Kidney capillary endothelial cell (primary cell): ENCODE results near the gene MIEF2.
"Not testable (repeated sequence)": the region's sequence is repeated elsewhere in the genome, so short reads cannot be mapped to it uniquely, and the experiment has no call there.

ENCODE experiments used
- DNase-seq: peaks from one replicate; pipeline ENCODE4 v3.0.0-alpha.2; 2018; ENCODE audit warnings: low spot score

The MIEF2 gene

DNA sequence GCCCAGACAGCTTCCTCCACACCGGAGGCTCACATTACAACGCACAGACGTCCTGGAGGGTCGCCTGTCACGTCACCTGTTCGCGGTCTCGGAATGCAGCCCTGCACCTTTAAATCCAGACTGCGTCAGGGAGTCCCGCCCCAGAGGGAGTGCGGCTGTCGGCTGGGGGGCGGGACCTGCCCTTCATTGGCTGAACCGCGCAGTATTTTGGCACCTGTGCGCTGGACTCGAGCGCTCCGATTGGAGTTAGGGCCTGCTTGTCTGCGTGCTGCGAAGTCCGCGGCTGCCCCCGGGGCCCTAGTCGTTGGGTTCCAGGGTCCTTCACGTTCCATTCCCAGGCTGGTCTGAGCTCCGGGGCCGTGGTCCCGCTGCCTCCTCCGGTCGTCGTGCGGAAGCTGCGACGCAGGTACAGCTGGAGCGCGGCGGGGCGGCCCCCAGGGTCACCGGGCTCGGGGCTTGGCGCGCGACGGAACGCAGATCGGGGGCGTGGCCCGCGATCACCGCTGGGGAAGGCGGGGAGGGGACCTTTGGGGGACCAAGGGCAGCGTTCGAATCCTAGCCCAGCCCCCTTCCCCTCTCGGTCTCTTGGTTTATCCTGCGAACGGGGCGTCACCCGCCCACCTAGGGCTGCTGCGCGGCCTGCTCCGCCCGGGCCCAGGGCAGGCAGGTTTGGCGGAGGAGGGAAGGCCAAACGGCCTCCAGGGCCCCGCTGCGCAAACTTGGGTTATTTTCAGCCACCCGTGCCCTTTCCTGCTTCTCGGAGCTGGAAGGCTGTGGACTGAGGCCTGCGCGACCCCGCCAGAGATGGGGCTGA is at the start of gene MIEF2:
MIEF2 (plus strand) TSS at position 331 of the 814 bp plus-strand sequence. CDS start 2,059 bp downstream, outside the sequence.
- peak; percentile 91 for DNase-seq

DNA sequence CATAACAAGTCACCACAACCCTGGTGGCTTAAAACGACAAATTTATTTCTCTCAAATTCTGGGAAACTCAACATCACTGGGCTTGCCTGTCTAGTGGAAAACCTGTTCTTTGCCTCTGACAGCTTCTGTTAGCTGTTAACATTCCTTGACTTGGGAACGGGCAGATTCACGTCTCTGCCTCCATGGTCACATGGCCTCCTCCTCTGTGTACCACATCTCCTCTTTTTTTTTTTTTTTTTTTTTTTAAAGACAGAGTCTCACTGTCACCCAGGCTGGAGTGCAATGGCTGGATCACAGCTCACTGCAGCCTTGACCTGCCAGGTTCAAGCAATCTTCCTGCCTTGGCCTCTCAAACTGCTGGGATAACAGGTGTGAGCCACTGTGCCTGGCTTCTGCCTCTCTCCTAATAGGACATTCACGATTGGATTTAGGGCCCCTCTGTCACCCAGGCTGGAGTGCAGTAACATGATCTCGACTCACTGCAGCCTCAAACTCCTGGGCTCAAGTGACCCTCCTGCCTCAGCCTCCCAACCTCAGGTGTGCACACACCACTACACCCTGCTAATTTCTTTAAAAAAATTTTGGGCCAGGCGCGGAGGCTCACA is 46.7 kb upstream of the MIEF2 start:
- DNase-seq = no peak

DNA sequence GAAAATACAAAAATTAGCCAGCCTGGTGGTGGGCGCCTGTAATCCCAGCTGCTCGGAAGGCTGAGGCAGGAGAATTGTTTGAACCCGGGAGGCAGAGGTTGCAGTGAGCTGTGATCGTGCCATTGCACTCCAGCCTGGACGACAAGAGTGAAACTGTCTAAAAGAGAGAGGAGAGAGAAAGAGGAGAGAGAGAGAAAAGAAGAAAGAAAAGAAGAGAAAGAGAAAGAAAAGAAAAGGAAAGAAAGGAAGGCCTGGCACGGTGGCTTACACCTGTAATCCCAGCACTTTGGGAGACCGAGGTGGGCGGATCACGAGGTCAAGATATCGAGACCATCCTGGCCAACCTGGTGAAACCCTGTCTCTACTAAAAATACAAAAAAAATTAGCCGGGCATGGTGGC is 43.6 kb upstream of the MIEF2 start:
- DNase-seq = not testable (repeated sequence)

- DNase-seq = peak; percentile 68
Measured at GRCh38 chr17:18217412-18218015, 42.9 kb upstream of the MIEF2 start.

GRCh38 chr17:18218756-18219415 is 41.6 kb upstream of the MIEF2 start:
- DNase-seq = no peak

- DNase-seq = no peak
Measured at GRCh38 chr17:18224053-18224386, 36.4 kb upstream of the MIEF2 start.

DNA sequence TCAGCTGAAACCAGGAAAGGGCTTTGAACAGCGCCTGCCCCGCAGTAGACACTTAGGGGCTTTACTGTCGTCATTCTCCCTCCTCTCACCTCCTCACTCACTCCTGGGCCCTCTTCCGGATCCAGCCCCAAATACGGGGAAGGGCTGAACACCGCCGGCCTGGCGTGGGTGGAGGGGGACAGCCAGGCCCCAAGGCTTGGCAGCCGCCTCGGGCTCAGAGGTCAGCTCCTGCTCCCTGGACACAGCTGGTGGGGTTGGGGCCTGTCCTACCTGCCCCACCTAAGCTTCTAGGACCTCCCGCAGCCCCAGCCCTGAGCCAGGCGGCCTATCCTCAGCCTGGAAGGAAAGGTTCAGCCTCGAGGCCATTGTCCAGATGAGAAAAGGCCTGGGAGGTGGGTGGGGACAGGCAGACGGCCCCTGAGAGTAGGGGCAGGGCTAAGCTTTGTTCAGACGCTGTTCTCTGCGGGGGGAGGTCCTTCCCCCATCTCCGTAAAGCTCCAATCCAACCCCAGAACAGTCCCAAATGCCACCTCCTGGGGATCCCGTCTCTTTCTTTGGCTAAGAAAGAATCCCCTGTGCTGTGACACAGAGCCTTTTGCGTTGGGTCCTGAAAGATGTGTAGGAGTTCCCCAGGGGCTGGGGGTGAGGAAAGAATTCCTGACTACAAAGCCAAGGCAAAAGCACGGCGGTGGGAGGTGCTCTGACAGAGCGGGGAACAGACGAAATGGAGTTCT is 35.9 kb upstream of the MIEF2 start:
- DNase-seq = no peak

- peak; percentile 92 for DNase-seq
Measured at GRCh38 chr17:18225121-18225641, 35.3 kb upstream of the MIEF2 start, which contains the start of gene LLGL1. TSS of gene LLGL1 (plus strand) at chr17:18225635. CDS start at chr17:18225683, 48 bp downstream.

DNA sequence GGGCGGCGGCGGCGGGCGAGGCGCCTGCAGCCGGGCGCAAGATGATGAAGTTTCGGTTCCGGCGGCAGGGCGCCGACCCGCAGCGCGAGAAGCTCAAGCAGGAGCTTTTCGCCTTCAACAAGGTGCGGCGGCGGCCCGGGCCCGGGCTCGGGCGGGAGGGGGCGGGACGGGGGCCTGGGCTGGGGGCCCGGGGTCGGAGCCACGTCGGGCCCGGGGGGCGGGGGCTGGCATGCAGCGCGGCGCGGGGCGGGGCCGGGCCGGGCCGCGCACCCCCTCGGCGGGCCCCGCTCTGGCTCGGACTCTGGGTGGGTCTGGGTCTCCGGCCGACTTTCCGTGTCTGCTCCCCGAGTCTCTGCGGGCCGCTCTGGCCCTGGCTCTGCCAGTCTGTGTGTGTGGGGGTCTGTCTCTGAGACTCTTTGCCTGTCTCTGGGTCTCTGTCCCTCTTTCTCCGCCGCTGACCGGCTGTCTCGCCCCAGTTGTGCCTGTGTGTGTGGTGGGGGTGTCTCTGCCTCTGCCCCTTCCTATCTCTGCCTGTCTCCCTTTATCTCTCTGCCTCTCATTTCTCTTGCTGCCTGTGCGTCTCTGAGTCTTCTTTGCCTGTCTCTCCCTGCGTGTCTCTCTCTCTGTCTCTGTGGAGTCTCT is 34.7 kb upstream of the MIEF2 start:
- DNase-seq = no peak

DNA sequence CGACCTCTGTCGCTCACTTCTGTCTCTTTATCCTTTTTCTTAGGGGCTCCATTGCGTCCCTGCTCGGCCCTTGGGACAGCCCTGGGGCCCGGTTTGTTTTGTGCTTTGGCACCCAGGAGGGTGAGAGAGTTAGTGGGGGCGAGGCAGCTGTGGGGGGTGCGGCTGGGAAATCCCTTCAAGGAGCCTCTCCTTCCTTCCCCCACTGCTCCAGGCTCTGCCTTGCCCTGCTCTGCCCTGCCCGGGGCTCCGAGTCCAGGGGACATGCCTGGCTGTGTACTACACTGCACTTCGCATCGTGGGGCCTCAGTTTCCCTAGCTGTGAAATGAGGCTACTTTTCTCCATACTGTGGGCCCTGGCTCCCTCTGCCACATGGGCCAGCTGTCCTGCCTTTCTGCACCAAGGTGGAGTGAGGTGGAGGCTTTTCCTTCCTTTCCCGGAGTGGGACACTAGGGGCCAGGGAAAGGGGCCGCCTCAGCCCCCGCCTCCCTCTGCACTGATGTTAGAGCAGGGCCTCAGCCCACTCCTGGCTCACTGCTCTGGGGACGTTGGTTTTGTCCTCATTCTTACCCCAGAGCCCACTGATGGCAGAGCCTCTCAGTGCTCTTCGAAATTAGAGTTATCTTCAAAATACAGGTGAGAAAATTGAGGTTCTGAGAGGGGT is 34.0 kb upstream of the MIEF2 start:
- DNase-seq = no peak

DNA sequence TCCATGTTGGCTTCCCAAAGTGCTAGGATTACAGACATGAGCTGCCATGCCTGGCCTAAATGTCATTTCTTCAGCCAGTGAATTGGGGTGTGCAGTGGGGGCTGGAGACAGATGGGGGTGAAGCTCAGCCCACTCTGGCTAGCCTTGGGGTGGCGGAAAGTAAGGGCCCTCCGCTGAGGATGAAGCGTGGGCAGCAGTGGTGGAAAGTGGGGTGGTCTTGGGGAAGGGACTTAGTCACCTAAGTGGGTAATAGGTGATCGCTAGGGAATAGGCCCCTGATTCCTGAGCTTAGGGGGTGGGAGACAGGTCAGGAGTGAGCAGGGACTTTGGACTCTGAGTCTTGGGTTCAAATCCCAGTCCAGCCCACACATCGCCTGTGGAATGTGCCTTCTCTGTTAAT is 32.8 kb upstream of the MIEF2 start:
- no peak for DNase-seq

GRCh38 chr17:18228176-18228682 is 32.2 kb upstream of the MIEF2 start:
- no peak for DNase-seq

GRCh38 chr17:18229254-18229653 is 31.2 kb upstream of the MIEF2 start:
- no peak for DNase-seq

- DNase-seq = no peak
Measured at GRCh38 chr17:18229771-18230170, 30.7 kb upstream of the MIEF2 start.

GRCh38 chr17:18230288-18231141 is 29.9 kb upstream of the MIEF2 start:
- DNase-seq = no peak

DNA sequence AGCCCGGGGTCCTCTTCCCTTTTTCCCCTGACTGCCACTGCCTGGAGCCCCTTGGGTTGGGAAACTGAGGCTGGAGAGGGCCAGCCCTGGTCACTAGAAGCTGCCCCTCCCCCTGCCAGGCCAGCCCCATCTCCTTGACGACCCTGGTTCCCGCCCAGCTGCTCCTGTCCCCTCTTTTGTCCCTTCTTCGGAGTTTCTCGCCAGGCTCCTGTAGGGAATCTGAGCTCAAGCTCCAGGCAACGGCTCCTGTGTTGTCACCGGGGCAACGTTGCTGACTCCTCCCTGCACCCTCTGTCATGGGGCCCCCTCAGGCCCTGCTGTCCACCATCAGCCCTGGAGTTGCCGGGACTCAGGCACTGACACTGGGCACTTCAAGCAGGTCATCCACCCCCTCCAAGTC is 29.3 kb upstream of the MIEF2 start:
- DNase-seq = no peak

GRCh38 chr17:18233803-18234518 is 26.5 kb upstream of the MIEF2 start:
- DNase-seq = no peak

GRCh38 chr17:18234853-18235380 is 25.5 kb upstream of the MIEF2 start:
- DNase-seq = no peak
